Omental fat pad (tissue), 4 donors: ENCODE data around the gene INPP5E. TPM values are rescaled to one million over a fixed set of nuclear protein-coding genes. Genes with fewer than 3 reads are reported as not detected.
"Not testable (repeated sequence)": the region's sequence is repeated elsewhere in the genome, so short reads cannot be mapped to it uniquely, and the experiment has no call there.

Experiments used
- ATAC-seq: fragments of 150-250 bp; one replicate; pipeline ENCODE4 v1.9.1; 2016; ENCODE audit warnings: mild to moderate bottlenecking, moderate library complexity; ENCODE audit not compliant: low FRiP score
- DNase-seq: peaks from one replicate; pipeline ENCODE4 v3.0.0-alpha.2; 2019; ENCODE audit warnings: low spot score
- total RNA-seq, 4 donors: library from RNA; depleted of rRNA; stranded (reverse); fragments of >200 nt; gene quantifications; one replicate each; pipeline ENCODE4 v1.1.0, GENCODE V29; 2016
- TF ChIP-seq, protein P1 (sequence below), 3 donors: fragments of 450-650 bp; IDR thresholded peaks; one replicate each; pipeline ENCODE4 v1.5.1; 2016 to 2017; ENCODE audit warnings: antibody characterized with exemption in 3 of 3, mild to moderate bottlenecking in 3 of 3, moderate library complexity in 2 of 3

The INPP5E gene
- total RNA-seq, 4 donors from 2014 or later = 5.4 to 13.1 (median 8.3) TPM

DNA sequence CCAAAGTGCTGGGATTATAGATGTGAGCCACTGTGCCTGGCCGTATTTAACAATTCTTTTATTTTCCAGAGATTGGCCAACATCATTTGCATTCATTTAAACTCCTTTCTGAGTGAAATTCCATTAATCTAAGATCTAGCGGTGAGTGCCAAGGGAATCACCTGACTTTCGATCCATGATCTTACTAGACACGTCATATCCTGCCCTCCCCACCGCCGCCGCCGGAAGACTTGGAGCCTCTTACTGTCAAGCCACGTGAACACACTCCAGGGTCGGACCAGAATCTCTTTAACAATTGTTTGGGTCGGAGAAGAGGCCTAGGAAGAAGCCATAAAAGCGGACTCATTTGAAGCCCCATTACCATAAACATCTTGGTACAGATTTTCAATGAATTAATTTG is 12.9 kb downstream of the INPP5E start:
- TF ChIP-seq, protein P1, sequence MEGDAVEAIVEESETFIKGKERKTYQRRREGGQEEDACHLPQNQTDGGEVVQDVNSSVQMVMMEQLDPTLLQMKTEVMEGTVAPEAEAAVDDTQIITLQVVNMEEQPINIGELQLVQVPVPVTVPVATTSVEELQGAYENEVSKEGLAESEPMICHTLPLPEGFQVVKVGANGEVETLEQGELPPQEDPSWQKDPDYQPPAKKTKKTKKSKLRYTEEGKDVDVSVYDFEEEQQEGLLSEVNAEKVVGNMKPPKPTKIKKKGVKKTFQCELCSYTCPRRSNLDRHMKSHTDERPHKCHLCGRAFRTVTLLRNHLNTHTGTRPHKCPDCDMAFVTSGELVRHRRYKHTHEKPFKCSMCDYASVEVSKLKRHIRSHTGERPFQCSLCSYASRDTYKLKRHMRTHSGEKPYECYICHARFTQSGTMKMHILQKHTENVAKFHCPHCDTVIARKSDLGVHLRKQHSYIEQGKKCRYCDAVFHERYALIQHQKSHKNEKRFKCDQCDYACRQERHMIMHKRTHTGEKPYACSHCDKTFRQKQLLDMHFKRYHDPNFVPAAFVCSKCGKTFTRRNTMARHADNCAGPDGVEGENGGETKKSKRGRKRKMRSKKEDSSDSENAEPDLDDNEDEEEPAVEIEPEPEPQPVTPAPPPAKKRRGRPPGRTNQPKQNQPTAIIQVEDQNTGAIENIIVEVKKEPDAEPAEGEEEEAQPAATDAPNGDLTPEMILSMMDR (IDR thresholded peaks at IDR 0.05) = no peak
- ATAC-seq = no peak
- DNase-seq = no peak

DNA sequence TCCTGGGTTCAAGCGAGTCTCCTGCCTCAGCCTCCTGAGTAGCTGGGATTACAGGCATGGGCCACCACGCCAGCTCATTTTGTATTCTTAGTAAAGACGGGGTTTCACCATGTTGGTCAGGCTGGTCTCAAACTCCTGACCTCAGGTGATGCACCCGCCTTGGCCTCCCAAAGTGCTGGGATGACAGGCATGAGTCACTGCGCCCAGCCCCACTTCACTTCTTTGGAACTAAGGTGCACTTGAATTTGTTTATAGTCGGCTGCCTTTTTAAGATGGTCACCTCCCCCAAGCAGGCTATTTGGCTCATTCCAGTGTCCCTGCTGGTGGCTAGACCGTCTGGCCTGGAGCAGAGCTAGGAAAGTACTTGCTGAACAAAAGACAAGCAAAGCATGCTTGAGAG is 14.3 kb downstream of the INPP5E start:
- ATAC-seq, DNase-seq: not testable (repeated sequence)

DNA sequence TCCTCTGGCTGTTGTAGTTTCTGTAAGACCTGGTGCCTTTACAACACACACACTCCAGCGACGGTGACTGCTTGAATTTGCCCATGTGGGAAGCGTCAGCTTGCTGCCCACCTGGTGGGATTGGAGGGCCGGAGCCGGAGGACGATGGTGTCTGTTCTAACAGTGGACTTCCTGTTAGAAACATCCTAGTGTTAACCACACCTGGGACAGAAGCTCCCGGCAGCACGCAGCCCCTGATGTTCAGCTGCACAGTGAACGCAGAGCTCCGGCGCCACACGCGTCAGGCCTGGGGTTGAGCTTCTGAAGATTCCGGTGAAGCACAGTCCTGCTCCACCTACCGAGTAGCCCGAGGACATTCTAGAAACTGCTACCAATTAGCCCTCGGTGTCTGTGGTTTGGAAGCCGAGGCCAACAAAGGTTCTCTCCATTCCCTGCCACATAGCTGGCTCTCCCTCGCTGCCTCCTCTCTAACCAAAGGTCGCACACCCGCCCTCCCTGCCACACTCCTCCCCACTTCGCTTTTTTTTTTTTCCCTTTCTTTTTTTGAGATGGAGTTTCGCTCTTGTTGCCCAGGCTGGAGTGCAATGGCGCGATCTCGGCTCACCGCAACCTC is 14.8 kb downstream of the INPP5E start:
- TF ChIP-seq, protein P1 (IDR thresholded peaks at IDR 0.05) = no peak
- DNase-seq = no peak
- no peak for ATAC-seq

DNA sequence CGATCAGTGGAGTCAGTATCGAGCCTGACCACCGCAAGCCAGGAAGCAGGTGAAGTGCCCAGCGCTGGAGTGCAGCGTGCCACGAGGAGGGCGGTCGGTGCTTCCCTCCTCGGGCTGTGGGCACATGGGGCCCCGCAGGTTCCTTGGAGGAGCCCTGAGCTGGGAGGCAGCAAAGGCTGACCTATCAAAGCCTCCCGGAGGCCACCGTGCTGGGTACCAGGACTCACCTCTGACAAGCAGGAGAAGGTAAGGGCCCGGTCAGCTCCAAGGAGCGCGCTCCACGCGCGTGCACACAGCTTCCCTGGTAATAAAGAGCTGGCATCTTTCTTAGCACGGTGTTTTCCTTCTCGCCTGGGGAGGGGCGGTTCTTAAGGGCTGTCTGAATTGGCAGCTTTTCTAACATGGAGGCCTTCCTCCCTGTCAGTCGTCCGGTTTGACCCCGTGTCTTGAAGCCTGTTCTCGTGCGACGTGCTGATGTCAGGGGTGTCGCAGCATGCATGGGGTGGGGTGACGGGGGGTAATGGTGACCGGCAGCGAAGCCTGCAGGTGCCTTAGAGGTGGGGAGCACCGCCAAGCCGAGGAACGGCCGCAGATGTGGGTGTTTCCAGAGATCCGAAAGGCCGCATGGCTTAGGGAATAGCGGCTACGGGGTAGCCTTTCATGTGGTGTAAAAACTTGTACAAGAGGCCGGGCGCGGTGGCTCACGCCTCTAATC is 16.1 kb downstream of the INPP5E start:
- DNase-seq (no peak), ATAC-seq (no peak)
- TF ChIP-seq, protein P1 (IDR thresholded peaks at IDR 0.05) = no peak

DNA sequence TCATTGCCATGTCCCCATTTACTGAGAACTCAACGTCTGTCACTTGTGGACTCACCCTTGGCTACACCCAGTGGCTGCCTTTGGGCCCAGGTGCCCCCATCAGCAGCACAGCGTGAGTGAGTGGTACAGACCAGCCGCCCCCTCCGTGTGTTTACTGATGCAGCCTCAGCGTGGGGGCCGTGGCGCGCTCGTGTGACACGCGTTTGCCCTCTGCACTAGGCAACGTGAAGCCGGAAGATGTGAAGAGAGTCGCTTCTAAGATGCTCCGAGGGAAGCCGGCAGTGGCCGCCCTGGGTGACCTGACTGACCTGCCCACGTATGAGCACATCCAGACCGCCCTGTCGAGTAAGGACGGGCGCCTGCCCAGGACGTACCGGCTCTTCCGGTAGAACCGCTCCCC is 16.8 kb downstream of the INPP5E start:
- ATAC-seq = no peak
- DNase-seq = no peak
- TF ChIP-seq, protein P1 (IDR thresholded peaks at IDR 0.05) = no peak

DNA sequence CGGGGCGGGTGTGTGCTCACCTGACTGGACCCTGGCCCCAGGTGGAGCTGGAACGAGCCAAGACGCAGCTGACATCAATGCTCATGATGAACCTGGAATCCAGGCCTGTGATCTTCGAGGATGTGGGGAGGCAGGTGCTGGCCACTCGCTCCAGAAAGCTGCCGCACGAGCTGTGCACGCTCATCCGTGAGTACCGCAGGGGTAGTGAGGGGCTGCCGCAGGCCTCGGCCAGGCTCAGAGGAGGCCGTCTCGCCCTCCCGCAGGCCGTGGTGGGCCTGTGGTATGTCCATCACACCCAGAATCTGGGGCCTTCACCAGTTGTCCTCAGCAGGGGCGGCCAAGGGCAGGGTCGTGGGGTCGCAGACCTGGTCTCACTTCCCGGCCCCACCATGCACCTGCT is 17.9 kb downstream of the INPP5E start:
- TF ChIP-seq, protein P1 (IDR thresholded peaks at IDR 0.05) = no peak
- no peak for ATAC-seq
- DNase-seq = no peak

DNA sequence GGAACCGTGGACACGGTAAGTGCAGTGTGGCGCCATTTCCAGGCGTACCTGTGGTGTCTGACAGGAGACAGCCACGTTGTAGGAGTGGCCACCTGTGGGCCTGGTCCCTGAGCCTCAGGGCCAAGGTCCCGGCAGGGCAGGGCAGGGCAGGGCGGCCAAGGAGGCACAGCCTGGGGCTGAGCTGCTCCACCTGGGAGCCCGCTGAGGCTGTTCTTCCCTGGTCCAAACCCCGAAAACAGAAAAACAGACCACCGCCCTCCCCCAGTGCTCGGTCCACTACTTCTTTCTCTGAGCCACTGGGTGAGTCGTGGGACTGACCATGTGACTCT is 20.6 kb downstream of the INPP5E start:
- TF ChIP-seq, protein P1 (IDR thresholded peaks at IDR 0.05) = no peak
- DNase-seq (no peak), ATAC-seq (no peak)
